HCT116 (cell line): ENCODE measurements around the gene SAA1. TPM values are rescaled to one million over a fixed set of nuclear protein-coding genes. Genes with fewer than 3 reads are reported as not detected.

ENCODE experiments used
- ATAC-seq: fragments of 200-7000 bp; cut with Tn5 transposase; 2 replicates; pipeline ENCODE4 v1.9.1; 2020; ENCODE audit warnings: mild to moderate bottlenecking, moderate library complexity
- BruUV-seq: library from RNA; stranded (reverse); fragments of 400-500 nt; replicated peaks from 2 replicates; lab custom pipeline; 2021; lab: Mats Ljungman, UMichigan
- CTCF ChIA-PET: fragments of 300-600 bp; sonication (Branson Sonifier 250); formaldehyde crosslinking; loops from one replicate; lab custom pipeline; 2021; ENCODE audit warnings: antibody characterized with exemption; lab: Charles Lee
- POLR2A ChIA-PET: fragments of 300-600, 350-600 bp; sonication (Branson Sonifier 250); formaldehyde crosslinking; loops from one replicate; lab custom pipeline; 2021; ENCODE audit warnings: antibody characterized with exemption; lab: Charles Lee
- RAD21 ChIA-PET, 2 experiments: fragments of 300-600 bp; sonication (Branson Sonifier 250); formaldehyde crosslinking; loops; one replicate each; lab custom pipeline; 2023; ENCODE audit warnings: low total read pairs in 2 of 2; ENCODE audit not compliant: uncharacterized antibody in 2 of 2, unreplicated experiment in 2 of 2, low non-redundant PET in 1 of 2; lab: Charles Lee
- DNase-seq: peaks from one replicate; pipeline ENCODE4 v3.0.0-alpha.2; 2010; ENCODE audit warnings: low read depth, low spot score
- H2AFZ ChIP-seq: fragments of 200-600 bp; shearing (Covaris generic), sonication (generic); 2 replicates; pipeline ENCODE4 v1.6.1; 2017; ENCODE audit warnings: low read depth, mixed run types, mixed read lengths, antibody characterized with exemption, low read length; ENCODE audit not compliant: poor library complexity, severe bottlenecking
- H3K27ac ChIP-seq: 2 replicates; pipeline ENCODE4 v1.5.1; 2012; ENCODE audit warnings: low read depth, low read length
- H3K27me3 ChIP-seq: fragments of 200-600 bp; sonication (generic); 2 replicates; pipeline ENCODE4 v1.6.1; 2016; ENCODE audit warnings: mixed run types, low read length, mixed read lengths; ENCODE audit not compliant: insufficient read depth
- H3K36me3 ChIP-seq, 2 experiments: fragments of 200-500 bp in 1 of 2; fragments of 200-600 bp in 1 of 2; sonication (Bioruptor generic) in 1 of 2; sonication (generic) in 1 of 2; 2 replicates each; pipeline versions ENCODE4 v1.5.1 to v1.6.1; 2014 to 2016; ENCODE audit warnings: low read length in 2 of 2, inconsistent platforms in 1 of 2, mixed read lengths in 1 of 2, mixed run types in 1 of 2; ENCODE audit not compliant: insufficient read depth in 2 of 2, control insufficient read depth in 1 of 2
- H3K4me1 ChIP-seq, 2 experiments: fragments of 200-600 bp in 1 of 2; sonication (generic) in 1 of 2; 2 replicates each; pipeline versions ENCODE4 v1.5.1 to v1.6.1; 2012 to 2017; ENCODE audit warnings: low read length in 2 of 2, inconsistent platforms in 1 of 2, mild to moderate bottlenecking in 1 of 2, mixed read lengths in 1 of 2, mixed run types in 1 of 2, moderate library complexity in 1 of 2; ENCODE audit not compliant: insufficient read depth in 2 of 2, control insufficient read depth in 1 of 2
- H3K4me2 ChIP-seq: fragments of 200-600 bp; sonication (generic); 2 replicates; pipeline ENCODE4 v1.6.1; 2017; ENCODE audit warnings: mixed run types, low read length, mixed read lengths
- H3K4me3 ChIP-seq, 2 experiments: fragments of 200-600 bp in 1 of 2; sonication (generic) in 1 of 2; replicated peaks in 1 of 2; 2 replicates each; pipeline ENCODE4 v1.5.1; 2011 to 2016; ENCODE audit warnings: low read length in 2 of 2, control low read depth in 1 of 2, low read depth in 1 of 2, mild to moderate bottlenecking in 1 of 2, mixed read lengths in 1 of 2, mixed run types in 1 of 2
- H3K79me2 ChIP-seq: fragments of 200-600 bp; sonication (generic); 2 replicates; pipeline ENCODE4 v1.6.1; 2017; ENCODE audit warnings: mild to moderate bottlenecking, mixed run types, low read length, moderate library complexity, mixed read lengths; ENCODE audit not compliant: insufficient read depth
- H3K9ac ChIP-seq: fragments of 200-600 bp; sonication (generic); 2 replicates; pipeline ENCODE4 v1.6.1; 2016; ENCODE audit warnings: low read length, mixed read lengths
- H3K9me2 ChIP-seq: fragments of 200-600 bp; sonication (generic), shearing (Covaris generic); 2 replicates; pipeline ENCODE4 v1.6.1; 2017; ENCODE audit warnings: mixed run types, mild to moderate bottlenecking, moderate library complexity; ENCODE audit not compliant: insufficient read depth
- H3K9me3 ChIP-seq, 2 experiments: fragments of 200-500 bp in 1 of 2; fragments of 200-600 bp in 1 of 2; sonication (Bioruptor generic) in 1 of 2; sonication (generic) in 1 of 2; 2 replicates each; pipeline ENCODE4 v1.6.1; 2014 to 2017; ENCODE audit warnings: low read length in 2 of 2, mixed read lengths in 2 of 2, inconsistent platforms in 1 of 2, low read depth in 1 of 2, mild to moderate bottlenecking in 1 of 2, mixed run types in 1 of 2, moderate library complexity in 1 of 2; ENCODE audit not compliant: control insufficient read depth in 1 of 2, insufficient read depth in 1 of 2
- H4K20me1 ChIP-seq: fragments of 200-600 bp; sonication (generic), shearing (Covaris generic); 2 replicates; pipeline ENCODE4 v1.6.1; 2017; ENCODE audit warnings: mixed run types, mild to moderate bottlenecking, moderate library complexity; ENCODE audit not compliant: insufficient read depth
- CEBPB ChIP-seq: IDR thresholded peaks from 2 replicates; pipeline ENCODE4 v1.6.1; 2012; ENCODE audit warnings: low read depth
- CTCF ChIP-seq, 3 experiments: fragments of 200-600 bp in 1 of 3; sonication (generic) in 1 of 3; IDR thresholded peaks in 2 of 3; conservative IDR thresholded peaks in 1 of 3; 2 replicates each; pipeline ENCODE4 v1.5.1; 2012 to 2017; ENCODE audit warnings: low read depth in 2 of 3, low read length in 2 of 3, antibody characterized with exemption in 1 of 3, borderline replicate concordance in 1 of 3, control low read depth in 1 of 3, mild to moderate bottlenecking in 1 of 3, mixed read lengths in 1 of 3, mixed run types in 1 of 3, moderate library complexity in 1 of 3; ENCODE audit not compliant: insufficient read depth in 1 of 3
- EGR1 ChIP-seq: IDR thresholded peaks from 2 replicates; pipeline ENCODE4 v1.6.1; 2012; ENCODE audit warnings: low read depth
- EZH2 ChIP-seq: fragments of 200-600 bp; sonication (generic); IDR thresholded peaks from 2 replicates; pipeline ENCODE4 v1.6.1; 2017; ENCODE audit warnings: antibody characterized with exemption, mixed run types
- EZH2phosphoT487 ChIP-seq: fragments of 200-600 bp; IDR thresholded peaks from 2 replicates; pipeline ENCODE4 v1.6.1; 2018; ENCODE audit warnings: antibody characterized with exemption, borderline replicate concordance
- FOSL1 ChIP-seq: IDR thresholded peaks from 2 replicates; pipeline ENCODE4 v1.6.1; 2012; ENCODE audit warnings: low read depth
- JUND ChIP-seq: IDR thresholded peaks from 2 replicates; pipeline ENCODE4 v1.6.1; 2012
- MAX ChIP-seq: IDR thresholded peaks from 2 replicates; pipeline ENCODE4 v1.6.1; 2012
- POLR2A ChIP-seq: IDR thresholded peaks from 2 replicates; pipeline ENCODE4 v1.7.0; 2011; ENCODE audit warnings: borderline replicate concordance; ENCODE audit not compliant: insufficient read depth, insufficient read length; ENCODE audit errors: extremely low read depth
- POLR2AphosphoS5 ChIP-seq: IDR thresholded peaks from 2 replicates; pipeline ENCODE4 v1.6.1; 2011; ENCODE audit warnings: mild to moderate bottlenecking, low read depth, low read length, moderate library complexity
- RAD21 ChIP-seq: IDR thresholded peaks from 2 replicates; pipeline ENCODE4 v1.6.1; 2012; ENCODE audit warnings: low read depth, mild to moderate bottlenecking
- SIN3A ChIP-seq: IDR thresholded peaks from 2 replicates; pipeline ENCODE4 v1.6.1; 2012; ENCODE audit warnings: low read depth
- SP1 ChIP-seq: IDR thresholded peaks from 2 replicates; pipeline ENCODE4 v1.6.1; 2012; ENCODE audit warnings: low read depth
- SRF ChIP-seq: IDR thresholded peaks from 2 replicates; pipeline ENCODE4 v1.6.1; 2012; ENCODE audit warnings: low read depth
- TCF7L2 ChIP-seq: IDR thresholded peaks from 2 replicates; pipeline ENCODE4 v1.7.0; 2011; ENCODE audit warnings: borderline replicate concordance, inconsistent platforms; ENCODE audit not compliant: insufficient read depth, insufficient read length; ENCODE audit errors: extremely low read depth
- YY1 ChIP-seq: IDR thresholded peaks from 2 replicates; pipeline ENCODE4 v1.6.1; 2011; ENCODE audit warnings: low read length, low read depth, moderate library complexity, mild to moderate bottlenecking; ENCODE audit not compliant: insufficient replicate concordance; ENCODE audit errors: extremely low read depth
- ZBTB33 ChIP-seq: IDR thresholded peaks from 2 replicates; pipeline ENCODE4 v1.6.1; 2011; ENCODE audit warnings: mild to moderate bottlenecking, low read length, moderate library complexity; ENCODE audit not compliant: insufficient replicate concordance; ENCODE audit errors: extremely low read depth
- ZNF274 ChIP-seq: fragments of 200-500 bp; sonication (Bioruptor generic); IDR thresholded peaks from 2 replicates; pipeline ENCODE4 v1.6.1; 2014; ENCODE audit warnings: mild to moderate bottlenecking, low read depth, low read length, inconsistent platforms
- intact Hi-C: fragments of 100-400 bp; cut with micrococcal nuclease; formaldehyde crosslinking; loops from 2 replicates; pipeline ENCODE4 v1.10.0; 2022
- total RNA-seq: library from RNA; stranded (reverse); gene quantifications from one replicate; pipeline ENCODE4 v1.2.1, GENCODE V29; 2021; ENCODE audit not compliant: unreplicated experiment
- TF ChIP-seq, protein P1 (sequence below): IDR thresholded peaks from 2 replicates; pipeline ENCODE4 v1.6.1; 2012; ENCODE audit warnings: low read depth
- TF ChIP-seq, protein P2 (sequence below): IDR thresholded peaks from 2 replicates; pipeline ENCODE4 v1.6.1; 2012

SAA1 gene
- total RNA-seq, 1 experiment from 2014 or later = 8.6 TPM

GRCh38 chr11:18315893-18316292 is 49.8 kb downstream of the SAA1 start:
- Histone ChIP-seq H3K4me1 (peaks cover 2 to 14% of the 10 kb centered on the region in 2 experiments; a peak in 3 of 4 replicates), H4K20me1 (no peaks in the 10 kb centered on the region), H2AFZ (no peak overlapping the region), H3K4me3 (no peak overlapping the region), H3K27me3 (no peaks in the 10 kb centered on the region), H3K36me3 (peaks cover 3 to 6% of the 10 kb centered on the region in 2 experiments; a peak in 1 of 4 replicates), H3K79me2 (peaks cover 74% of the 10 kb centered on the region), H3K27ac (no peak overlapping the region), H3K9me3 (no peaks in the 10 kb centered on the region), H3K4me2 (no peak overlapping the region), H3K9ac (no peak overlapping the region), H3K9me2 (no peaks in the 10 kb centered on the region)
- ChIA-PET POLR2A (interaction anchor here (0.8 kb wide), 1 partner anchor 9 kb away, joined by 4 read pairs; no protein-coding TSS in a partner anchor), RAD21 (no interaction called here), CTCF (no interaction called here)
- TF ChIP-seq JUND = no peak
- TF ChIP-seq EZH2 = no peak
- no peak for TF ChIP-seq SRF
- no peak for TF ChIP-seq SP1
- no peak for TF ChIP-seq CTCF (IDR thresholded peaks at IDR 0.05 in 2 of 3, conservative IDR thresholded peaks at IDR 0.05 in 1 of 3; ENCODE audit: borderline replicate concordance in 1 of 3, insufficient read depth in 1 of 3, low read depth in 2 of 3, low read length in 2 of 3)
- no peak for TF ChIP-seq EZH2phosphoT487
- TF ChIP-seq, protein P1, sequence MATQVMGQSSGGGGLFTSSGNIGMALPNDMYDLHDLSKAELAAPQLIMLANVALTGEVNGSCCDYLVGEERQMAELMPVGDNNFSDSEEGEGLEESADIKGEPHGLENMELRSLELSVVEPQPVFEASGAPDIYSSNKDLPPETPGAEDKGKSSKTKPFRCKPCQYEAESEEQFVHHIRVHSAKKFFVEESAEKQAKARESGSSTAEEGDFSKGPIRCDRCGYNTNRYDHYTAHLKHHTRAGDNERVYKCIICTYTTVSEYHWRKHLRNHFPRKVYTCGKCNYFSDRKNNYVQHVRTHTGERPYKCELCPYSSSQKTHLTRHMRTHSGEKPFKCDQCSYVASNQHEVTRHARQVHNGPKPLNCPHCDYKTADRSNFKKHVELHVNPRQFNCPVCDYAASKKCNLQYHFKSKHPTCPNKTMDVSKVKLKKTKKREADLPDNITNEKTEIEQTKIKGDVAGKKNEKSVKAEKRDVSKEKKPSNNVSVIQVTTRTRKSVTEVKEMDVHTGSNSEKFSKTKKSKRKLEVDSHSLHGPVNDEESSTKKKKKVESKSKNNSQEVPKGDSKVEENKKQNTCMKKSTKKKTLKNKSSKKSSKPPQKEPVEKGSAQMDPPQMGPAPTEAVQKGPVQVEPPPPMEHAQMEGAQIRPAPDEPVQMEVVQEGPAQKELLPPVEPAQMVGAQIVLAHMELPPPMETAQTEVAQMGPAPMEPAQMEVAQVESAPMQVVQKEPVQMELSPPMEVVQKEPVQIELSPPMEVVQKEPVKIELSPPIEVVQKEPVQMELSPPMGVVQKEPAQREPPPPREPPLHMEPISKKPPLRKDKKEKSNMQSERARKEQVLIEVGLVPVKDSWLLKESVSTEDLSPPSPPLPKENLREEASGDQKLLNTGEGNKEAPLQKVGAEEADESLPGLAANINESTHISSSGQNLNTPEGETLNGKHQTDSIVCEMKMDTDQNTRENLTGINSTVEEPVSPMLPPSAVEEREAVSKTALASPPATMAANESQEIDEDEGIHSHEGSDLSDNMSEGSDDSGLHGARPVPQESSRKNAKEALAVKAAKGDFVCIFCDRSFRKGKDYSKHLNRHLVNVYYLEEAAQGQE = no peak
- TF ChIP-seq, protein P2, sequence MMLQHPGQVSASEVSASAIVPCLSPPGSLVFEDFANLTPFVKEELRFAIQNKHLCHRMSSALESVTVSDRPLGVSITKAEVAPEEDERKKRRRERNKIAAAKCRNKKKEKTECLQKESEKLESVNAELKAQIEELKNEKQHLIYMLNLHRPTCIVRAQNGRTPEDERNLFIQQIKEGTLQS = no peak
- TF ChIP-seq RAD21 = no peak
- no peak for TF ChIP-seq ZBTB33
- TF ChIP-seq MAX = no peak
- TF ChIP-seq CEBPB = no peak
- TF ChIP-seq POLR2AphosphoS5 = no peak
- TF ChIP-seq EGR1 = no peak
- TF ChIP-seq POLR2A = no peak
- no peak for TF ChIP-seq ZNF274
- TF ChIP-seq YY1 = no peak
- no peak for TF ChIP-seq SIN3A
- TF ChIP-seq FOSL1 = no peak
- TF ChIP-seq TCF7L2 = no peak
- intact Hi-C loops = no loop called here
- DNase-seq (no peak), ATAC-seq (no peak)
- BruUV-seq = no TSS peak
